SK-N-DZ (cell line): ENCODE data around the gene CFAP100. TPM values are rescaled to one million over a fixed set of nuclear protein-coding genes. Genes with fewer than 3 reads are reported as not detected.

Experiments used
- DNase-seq: peaks from one replicate; pipeline ENCODE4 v3.0.0-alpha.2; 2015; ENCODE audit warnings: low spot score
- polyA plus RNA-seq, 2 experiments: library from polyadenylated mRNA; depleted of rRNA; stranded (reverse); fragments of >200 nt; gene quantifications; 2 replicates each; pipeline ENCODE4 v1.2.3, GENCODE V29; 2014

The CFAP100 gene
- polyA plus RNA-seq (2014; cell fraction: cytosol; rRNA removed): not detected in 2 replicates
- polyA plus RNA-seq (2014; cell fraction: nucleus; rRNA removed): not detected in 2 replicates

- peak; percentile 48 for DNase-seq
Observed at GRCh38 chr3:126394179-126394976, at the start of gene CFAP100. Gene CFAP100 (plus strand): TSS chr3:126394909. CDS start chr3:126396001, 1,092 bp downstream.

GRCh38 chr3:126345231-126345630 is 49.5 kb upstream of the CFAP100 start:
- DNase-seq: no peak

GRCh38 chr3:126345641-126346460 is 48.9 kb upstream of the CFAP100 start:
- no peak for DNase-seq

- DNase-seq: no peak
Observed at GRCh38 chr3:126346466-126346865, 48.2 kb upstream of the CFAP100 start.

GRCh38 chr3:126347543-126348161 is 47.1 kb upstream of the CFAP100 start:
- no peak for DNase-seq

GRCh38 chr3:126348308-126348920 is 46.3 kb upstream of the CFAP100 start:
- DNase-seq: no peak

- DNase-seq: no peak
Observed at GRCh38 chr3:126349071-126349470, 45.6 kb upstream of the CFAP100 start.

GRCh38 chr3:126349611-126350501 is 44.9 kb upstream of the CFAP100 start:
- DNase-seq: no peak

GRCh38 chr3:126350502-126351085 is 44.1 kb upstream of the CFAP100 start:
- no peak for DNase-seq

GRCh38 chr3:126351086-126351770 is 43.5 kb upstream of the CFAP100 start:
- no peak for DNase-seq

GRCh38 chr3:126351771-126352475 is 42.8 kb upstream of the CFAP100 start:
- DNase-seq: no peak

GRCh38 chr3:126352476-126353454 is 41.9 kb upstream of the CFAP100 start:
- no peak for DNase-seq

- no peak for DNase-seq
Observed at GRCh38 chr3:126353694-126354321, 40.9 kb upstream of the CFAP100 start.

GRCh38 chr3:126354776-126355175 is 39.9 kb upstream of the CFAP100 start:
- DNase-seq: no peak

- DNase-seq: no peak
Observed at GRCh38 chr3:126355251-126355650, 39.5 kb upstream of the CFAP100 start.

- peak; percentile 95 for DNase-seq
Observed at GRCh38 chr3:126355777-126356372, 38.8 kb upstream of the CFAP100 start.
